Measurements from ENCODE around the gene CHRNA5.

Gene CHRNA5

GRCh38 chr15:78640527-78641101, 75.3 kb downstream of the CHRNA5 start:
- no peak for DNase-seq

- no peak for DNase-seq
These were observed 75.9 kb downstream of the CHRNA5 start, which contains the start of gene CHRNB4 for GRCh38 chr15:78641102-78641748. Gene CHRNB4 (minus strand): TSS chr15:78641210. CDS start chr15:78641133, 77 bp downstream.

DNA sequence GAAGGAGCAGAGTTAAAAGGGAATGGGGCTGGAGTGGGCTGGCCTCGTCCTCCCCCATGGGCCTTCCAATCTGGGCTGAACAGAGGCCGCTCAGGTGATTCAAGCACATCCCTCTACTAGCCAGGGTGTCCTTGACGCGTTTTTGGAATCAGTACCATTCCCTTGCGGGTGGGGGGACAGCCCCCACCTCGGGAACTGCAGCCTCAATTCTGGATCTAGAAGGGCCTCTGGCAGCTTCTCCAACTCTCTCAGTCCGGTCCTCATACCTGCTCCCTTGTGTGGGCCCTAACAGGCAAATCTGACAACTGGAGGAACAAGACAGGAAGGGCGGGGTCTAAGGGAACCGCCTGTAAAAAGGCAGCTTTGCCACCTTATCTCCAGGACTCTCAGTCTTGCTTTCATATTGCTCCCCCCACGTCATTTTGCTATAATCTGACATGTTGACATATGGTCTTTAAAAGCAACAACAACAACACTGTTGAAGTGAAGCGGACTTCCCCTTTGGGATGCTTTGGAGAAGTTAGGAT, 76.5 kb downstream of the CHRNA5 start:
- DNase-seq: no peak

DNA sequence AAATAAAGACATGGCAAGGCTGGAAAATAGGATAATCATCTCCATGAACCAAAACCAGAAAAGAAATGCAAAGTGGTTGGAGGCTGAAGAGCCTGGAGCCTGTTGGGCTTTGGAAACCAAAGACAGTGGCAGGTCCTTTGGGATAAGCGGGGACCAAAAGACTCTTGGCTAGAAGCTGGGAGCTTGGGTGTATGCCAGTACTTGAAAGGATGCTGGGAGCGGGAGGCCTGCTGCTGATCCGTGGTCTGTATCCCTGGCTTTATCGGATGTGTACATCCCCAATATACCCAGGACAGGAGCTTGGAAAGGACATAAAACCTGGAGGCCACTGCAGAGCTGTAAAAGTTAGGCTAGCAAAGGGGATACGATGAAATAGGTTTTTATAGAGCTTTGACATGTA, 77.0 kb downstream of the CHRNA5 start:
- no peak for DNase-seq
